HG03097 (cell line): Measurements from ENCODE around the gene SH3TC1.
A peak's percentile ranks its signal among the peaks of the same experiment; 100 is the strongest.

Source experiments
- ATAC-seq: cut with Tn5 transposase; IDR thresholded peaks from one replicate; pipeline ENCODE4 v1.9.1; 2021; ENCODE audit not compliant: unreplicated experiment, low FRiP score

Gene SH3TC1

GRCh38 chr4:8198906-8199593 lies at the start of gene SH3TC1:
TSS of gene SH3TC1 (plus strand) at chr4:8199290. CDS start at chr4:8205195, 5,905 bp downstream.
- peak; percentile 78 for ATAC-seq

- no peak for ATAC-seq
Observed at GRCh38 chr4:8149664-8150063, 49.4 kb upstream of the SH3TC1 start.

- no peak for ATAC-seq
Observed at GRCh38 chr4:8150152-8151090, 48.7 kb upstream of the SH3TC1 start.

- ATAC-seq = no peak
Observed at GRCh38 chr4:8151165-8151650, 47.9 kb upstream of the SH3TC1 start.

- ATAC-seq = no peak
Observed at GRCh38 chr4:8152090-8152864, 46.8 kb upstream of the SH3TC1 start.

GRCh38 chr4:8152865-8153257 lies 46.2 kb upstream of the SH3TC1 start:
- no peak for ATAC-seq

- ATAC-seq = no peak
Observed at GRCh38 chr4:8153441-8153840, 45.6 kb upstream of the SH3TC1 start.

GRCh38 chr4:8155048-8155447 lies 44.0 kb upstream of the SH3TC1 start:
- no peak for ATAC-seq

GRCh38 chr4:8155660-8156421 lies 43.2 kb upstream of the SH3TC1 start:
- no peak for ATAC-seq

GRCh38 chr4:8156617-8157016 lies 42.5 kb upstream of the SH3TC1 start:
- no peak for ATAC-seq

- ATAC-seq = no peak
Observed at GRCh38 chr4:8157496-8157895, 41.6 kb upstream of the SH3TC1 start.

GRCh38 chr4:8157944-8158709 lies 41.0 kb upstream of the SH3TC1 start:
- ATAC-seq = no peak

- ATAC-seq = peak; percentile 98
Observed at GRCh38 chr4:8158710-8159536, 40.2 kb upstream of the SH3TC1 start, which contains the start of gene ABLIM2. TSS of gene ABLIM2 (minus strand) at chr4:8158813. CDS start at chr4:8158689, 124 bp downstream.

- no peak for ATAC-seq
Observed at GRCh38 chr4:8159537-8160232, 39.4 kb upstream of the SH3TC1 start.

- no peak for ATAC-seq
Observed at GRCh38 chr4:8160233-8160560, 38.9 kb upstream of the SH3TC1 start.

GRCh38 chr4:8160572-8160971 lies 38.5 kb upstream of the SH3TC1 start:
- ATAC-seq = no peak

GRCh38 chr4:8162625-8163024 lies 36.5 kb upstream of the SH3TC1 start:
- no peak for ATAC-seq

GRCh38 chr4:8163026-8163425 lies 36.1 kb upstream of the SH3TC1 start:
- ATAC-seq = no peak
